Keratinocyte (primary cell): ENCODE data around the gene WDR7. TPM values are rescaled to one million over a fixed set of nuclear protein-coding genes. Genes with fewer than 3 reads are reported as not detected.

Experiments used
- DNase-seq: peaks from one replicate; pipeline ENCODE4 v3.0.0-alpha.2; 2011; ENCODE audit warnings: low read depth, missing footprints, low spot score
- FAIRE-seq: peaks from 2 replicates; lab custom pipeline; 2011; peaks lifted over from hg19 to GRCh38; lab: Jason Lieb, UNC
- H2AFZ ChIP-seq: 2 replicates; pipeline ENCODE4 v1.6.0; 2012; ENCODE audit warnings: low read length, control low read depth, inconsistent platforms; ENCODE audit not compliant: control insufficient read depth
- H3K27ac ChIP-seq: 2 replicates; pipeline ENCODE4 v1.5.1; 2011; ENCODE audit warnings: low read length; ENCODE audit not compliant: control insufficient read depth, insufficient read depth
- H3K27me3 ChIP-seq: 3 replicates; pipeline ENCODE4 v1.6.0; 2011; ENCODE audit warnings: low read length; ENCODE audit not compliant: control insufficient read depth, insufficient read depth; ENCODE audit errors: extremely low read depth
- H3K36me3 ChIP-seq, 2 experiments: 2 replicates in 1 of 2; 3 replicates in 1 of 2; pipeline ENCODE4 v1.5.1; 2011; ENCODE audit warnings: low read length in 2 of 2, mild to moderate bottlenecking in 1 of 2; ENCODE audit not compliant: control insufficient read depth in 2 of 2, insufficient read depth in 2 of 2; ENCODE audit errors: extremely low read depth in 1 of 2
- H3K4me1 ChIP-seq: 3 replicates; pipeline ENCODE4 v1.5.1; 2011; ENCODE audit warnings: low read length; ENCODE audit not compliant: control insufficient read depth, insufficient read depth; ENCODE audit errors: extremely low read depth
- H3K4me2 ChIP-seq: 3 replicates; pipeline ENCODE4 v1.6.0; 2011; ENCODE audit warnings: low read depth, low read length; ENCODE audit not compliant: control insufficient read depth, insufficient read depth; ENCODE audit errors: extremely low read depth
- H3K4me3 ChIP-seq, 3 experiments: fragments of 200-600 bp in 1 of 3; sonication (generic) in 1 of 3; 2 replicates in 2 of 3; 3 replicates in 1 of 3; pipeline ENCODE4 v1.5.1; 2011 to 2016; ENCODE audit warnings: low read length in 3 of 3, mild to moderate bottlenecking in 3 of 3, control low read depth in 2 of 3, inconsistent platforms in 1 of 3, low read depth in 1 of 3, mixed read lengths in 1 of 3, mixed run types in 1 of 3, moderate library complexity in 1 of 3; ENCODE audit not compliant: control insufficient read depth in 2 of 3, insufficient read depth in 2 of 3; ENCODE audit errors: extremely low read depth in 1 of 3
- H3K79me2 ChIP-seq: 2 replicates; pipeline ENCODE4 v1.6.0; 2012; ENCODE audit warnings: low read length; ENCODE audit not compliant: control insufficient read depth, insufficient read depth
- H3K9ac ChIP-seq: 3 replicates; pipeline ENCODE4 v1.6.0; 2011; ENCODE audit warnings: low read length; ENCODE audit not compliant: control insufficient read depth, insufficient read depth; ENCODE audit errors: extremely low read depth
- H3K9me1 ChIP-seq: 3 replicates; pipeline ENCODE4 v1.6.0; 2011; ENCODE audit warnings: low read length; ENCODE audit not compliant: control insufficient read depth, insufficient read depth; ENCODE audit errors: extremely low read depth
- H3K9me3 ChIP-seq: 2 replicates; pipeline ENCODE4 v1.5.1; 2012; ENCODE audit warnings: low read depth, low read length; ENCODE audit not compliant: control insufficient read depth
- H4K20me1 ChIP-seq: 3 replicates; pipeline ENCODE4 v1.6.0; 2011; ENCODE audit warnings: low read length; ENCODE audit not compliant: control insufficient read depth, insufficient read depth; ENCODE audit errors: extremely low read depth
- EZH2 ChIP-seq: IDR thresholded peaks from one replicate; pipeline ENCODE4 v1.6.1; 2012; ENCODE audit warnings: inconsistent platforms, mild to moderate bottlenecking, low read length, moderate library complexity
- dilution Hi-C: fragments of 300-500 bp; cut with MboI; formaldehyde crosslinking; loops from one replicate; pipeline ENCODE4 v1.7.0; 2020; ENCODE audit warnings: low sequenced_read_pairs; ENCODE audit not compliant: extremely low pct_ligation_motif_present
- polyA plus RNA-seq, 5 experiments: library from polyadenylated mRNA; depleted of rRNA in 3 of 5; stranded (reverse) in 3 of 5; stranded (forward) in 1 of 5; unstranded in 1 of 5; fragments of >200 nt; gene quantifications; 1 replicate in 1 of 5; 2 replicates in 3 of 5; 3 replicates in 1 of 5; pipeline versions ENCODE4 v1.2.1 to v1.2.3, GENCODE V29; 2011 to 2012; ENCODE audit warnings: missing spikeins in 2 of 5, low read depth in 1 of 5, low replicate concordance in 1 of 5
- TF ChIP-seq, protein P1 (sequence below), 3 experiments: IDR thresholded peaks in 1 of 3; conservative IDR thresholded peaks in 1 of 3; optimal IDR thresholded peaks in 1 of 3; 2 replicates in 2 of 3; 3 replicates in 1 of 3; pipeline versions ENCODE3 to v1.5.1; 2011; ENCODE audit warnings: low read length in 3 of 3, mild to moderate bottlenecking in 3 of 3, moderate library complexity in 2 of 3, control low read depth in 1 of 3, inconsistent platforms in 1 of 3; ENCODE audit not compliant: insufficient read depth in 2 of 3; ENCODE audit errors: extremely low read depth in 1 of 3

Gene WDR7
- polyA plus RNA-seq, 1 donor (not counting 4 experiments of a cell fraction or from before 2014, with no cell fraction given), result 6.9 TPM

DNA sequence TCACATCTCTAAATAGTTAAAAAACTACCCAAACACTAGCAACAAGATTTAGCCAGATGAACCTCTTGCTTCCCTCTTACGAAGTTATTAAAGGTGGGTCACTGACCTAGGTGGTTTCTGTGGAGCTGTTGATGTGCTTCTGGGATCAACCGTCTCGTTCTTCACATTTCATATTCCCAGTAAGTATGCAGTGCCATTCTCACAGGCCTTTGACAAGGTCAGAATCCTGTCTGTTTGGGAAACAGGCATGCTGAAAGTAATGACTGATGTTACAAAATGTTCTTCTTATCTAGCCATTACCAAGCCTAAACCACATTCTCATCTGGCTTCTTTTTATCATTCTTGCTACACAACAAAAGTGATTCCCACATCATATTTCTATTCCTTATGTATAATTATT, 70.3 kb downstream of the WDR7 start:
- Histone ChIP-seq H4K20me1 (no peaks in the 10 kb centered on the region), H2AFZ (no peak overlapping the region), H3K4me3 (no peak overlapping the region), H3K9me1 (no peaks in the 10 kb centered on the region), H3K9me3 (no peaks in the 10 kb centered on the region), H3K27me3 (no peaks in the 10 kb centered on the region), H3K9ac (no peak overlapping the region), H3K79me2 (no peaks in the 10 kb centered on the region), H3K27ac (no peak overlapping the region), H3K36me3 (peaks cover 0 to 1% of the 10 kb centered on the region in 2 experiments), H3K4me1 (no peaks in the 10 kb centered on the region), H3K4me2 (no peak overlapping the region)
- DNase-seq, result no peak
- no peak for TF ChIP-seq EZH2
- TF ChIP-seq, protein P1, sequence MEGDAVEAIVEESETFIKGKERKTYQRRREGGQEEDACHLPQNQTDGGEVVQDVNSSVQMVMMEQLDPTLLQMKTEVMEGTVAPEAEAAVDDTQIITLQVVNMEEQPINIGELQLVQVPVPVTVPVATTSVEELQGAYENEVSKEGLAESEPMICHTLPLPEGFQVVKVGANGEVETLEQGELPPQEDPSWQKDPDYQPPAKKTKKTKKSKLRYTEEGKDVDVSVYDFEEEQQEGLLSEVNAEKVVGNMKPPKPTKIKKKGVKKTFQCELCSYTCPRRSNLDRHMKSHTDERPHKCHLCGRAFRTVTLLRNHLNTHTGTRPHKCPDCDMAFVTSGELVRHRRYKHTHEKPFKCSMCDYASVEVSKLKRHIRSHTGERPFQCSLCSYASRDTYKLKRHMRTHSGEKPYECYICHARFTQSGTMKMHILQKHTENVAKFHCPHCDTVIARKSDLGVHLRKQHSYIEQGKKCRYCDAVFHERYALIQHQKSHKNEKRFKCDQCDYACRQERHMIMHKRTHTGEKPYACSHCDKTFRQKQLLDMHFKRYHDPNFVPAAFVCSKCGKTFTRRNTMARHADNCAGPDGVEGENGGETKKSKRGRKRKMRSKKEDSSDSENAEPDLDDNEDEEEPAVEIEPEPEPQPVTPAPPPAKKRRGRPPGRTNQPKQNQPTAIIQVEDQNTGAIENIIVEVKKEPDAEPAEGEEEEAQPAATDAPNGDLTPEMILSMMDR (optimal IDR thresholded peaks at IDR 0.05 in 1 of 3, IDR thresholded peaks at IDR 0.05 in 1 of 3, conservative IDR thresholded peaks at IDR 0.05 in 1 of 3; ENCODE audit: extremely low read depth in 1 of 3, insufficient read depth in 2 of 3, low read length in 3 of 3), result no peak
- dilution Hi-C loops, result no loop called here
- no peak for FAIRE-seq

DNA sequence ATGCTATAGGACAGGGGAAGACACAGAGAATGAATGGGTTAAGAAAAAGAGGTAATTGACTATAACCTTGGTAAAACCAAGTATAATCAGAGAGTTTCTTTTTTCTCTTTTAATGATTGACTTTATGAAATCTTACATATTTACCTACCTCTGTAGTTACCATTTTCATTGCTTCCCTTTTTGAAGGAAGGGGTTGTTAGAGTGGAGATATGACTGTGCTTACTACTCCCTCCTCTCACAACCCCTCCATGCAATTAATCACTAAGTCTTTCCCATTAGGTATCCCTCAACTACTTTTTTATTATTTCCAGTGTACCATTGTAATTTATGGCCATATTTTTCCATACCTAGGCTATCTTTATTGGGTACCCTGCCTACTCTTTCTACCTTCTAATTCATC, 71.4 kb downstream of the WDR7 start:
- no peaks in the 10 kb centered on the region for H3K27me3 ChIP-seq
- no peaks in the 10 kb centered on the region for H4K20me1 ChIP-seq
- no peak for FAIRE-seq
- H3K79me2 ChIP-seq, result no peaks in the 10 kb centered on the region
- no peaks in the 10 kb centered on the region for H3K9me3 ChIP-seq
- no peak overlapping the region for H3K4me2 ChIP-seq
- H3K27ac ChIP-seq, result no peak overlapping the region
- no peak for DNase-seq
- H3K4me1 ChIP-seq, result no peaks in the 10 kb centered on the region
- TF ChIP-seq, protein P1 (optimal IDR thresholded peaks at IDR 0.05 in 1 of 3, IDR thresholded peaks at IDR 0.05 in 1 of 3, conservative IDR thresholded peaks at IDR 0.05 in 1 of 3; ENCODE audit: extremely low read depth in 1 of 3, insufficient read depth in 2 of 3, low read length in 3 of 3), result no peak
- no peak for TF ChIP-seq EZH2
- no peaks in the 10 kb centered on the region for H3K9me1 ChIP-seq
- H3K9ac ChIP-seq, result no peak overlapping the region
- dilution Hi-C loops, result no loop called here
- H3K36me3 ChIP-seq, result peaks cover 0 to 1% of the 10 kb centered on the region in 2 experiments
- no peak overlapping the region for H2AFZ ChIP-seq
- H3K4me3 ChIP-seq, result no peak overlapping the region
